Left kidney (tissue), 2 donors: Measurements from ENCODE around the gene MB21D2. TPM values are rescaled to one million over a fixed set of nuclear protein-coding genes. Genes with fewer than 3 reads are reported as not detected.
"Not testable (repeated sequence)": the region's sequence is repeated elsewhere in the genome, so short reads cannot be mapped to it uniquely, and the experiment has no call there.

Experiments used
- DNase-seq: peaks from one replicate; pipeline ENCODE4 v3.0.0-alpha.2; 2013
- polyA plus RNA-seq: library from polyadenylated mRNA; unstranded; fragments of 120-200 nt; gene quantifications from one replicate; pipeline ENCODE4 v1.2.1, GENCODE V29; 2013; ENCODE audit not compliant: insufficient read length

MB21D2 gene
- polyA plus RNA-seq, 1 donor = 16.0 TPM

- DNase-seq = no peak
Observed at GRCh38 chr3:192802957-192803899, 114.4 kb downstream of the MB21D2 start.

GRCh38 chr3:192801985-192802384 lies 115.7 kb downstream of the MB21D2 start:
- no peak for DNase-seq

DNA sequence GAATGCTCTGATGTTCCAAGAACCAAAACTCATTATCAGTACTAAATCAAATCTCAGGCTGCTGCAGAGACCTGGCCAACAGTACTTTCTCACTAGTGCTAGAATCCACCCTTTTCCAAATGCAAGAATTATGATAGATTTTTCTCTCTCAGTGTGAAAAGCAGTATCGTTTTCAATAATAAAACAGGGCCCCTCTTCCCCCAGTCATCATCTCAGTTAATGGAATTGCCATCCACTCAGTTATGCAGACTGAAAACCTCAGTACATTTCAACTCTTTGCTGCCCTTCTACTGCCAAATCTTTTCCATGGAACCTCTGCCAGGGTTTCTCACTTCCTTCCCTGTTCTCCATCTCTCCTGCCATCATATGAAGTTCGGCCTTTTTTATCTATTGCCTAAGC lies 117.9 kb downstream of the MB21D2 start:
- no peak for DNase-seq

GRCh38 chr3:192795021-192795420 lies 122.6 kb downstream of the MB21D2 start:
- no peak for DNase-seq

DNA sequence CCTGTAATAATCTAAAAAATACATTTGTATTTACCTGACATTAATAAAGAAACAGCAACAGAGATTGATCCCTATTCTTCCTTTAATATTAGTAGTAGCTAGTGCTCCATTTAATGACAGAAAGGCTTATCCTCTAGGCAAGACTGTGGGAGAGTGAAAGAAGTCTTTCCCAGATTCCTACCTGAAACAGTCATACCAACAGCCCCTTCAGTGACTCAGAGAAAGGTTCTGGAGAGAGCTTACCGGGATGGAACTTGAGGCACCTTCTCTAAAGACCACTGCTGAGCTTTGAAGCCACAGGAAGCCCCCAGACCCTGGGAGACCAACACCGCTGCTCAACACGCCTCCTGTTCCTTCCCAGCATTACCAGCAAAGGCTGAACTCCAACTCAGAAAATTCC lies 123.4 kb downstream of the MB21D2 start:
- DNase-seq = no peak

- DNase-seq = not testable (repeated sequence)
Observed at GRCh38 chr3:192788816-192789515, 128.7 kb downstream of the MB21D2 start.

GRCh38 chr3:192778508-192778907 lies 139.1 kb downstream of the MB21D2 start:
- no peak for DNase-seq

DNA sequence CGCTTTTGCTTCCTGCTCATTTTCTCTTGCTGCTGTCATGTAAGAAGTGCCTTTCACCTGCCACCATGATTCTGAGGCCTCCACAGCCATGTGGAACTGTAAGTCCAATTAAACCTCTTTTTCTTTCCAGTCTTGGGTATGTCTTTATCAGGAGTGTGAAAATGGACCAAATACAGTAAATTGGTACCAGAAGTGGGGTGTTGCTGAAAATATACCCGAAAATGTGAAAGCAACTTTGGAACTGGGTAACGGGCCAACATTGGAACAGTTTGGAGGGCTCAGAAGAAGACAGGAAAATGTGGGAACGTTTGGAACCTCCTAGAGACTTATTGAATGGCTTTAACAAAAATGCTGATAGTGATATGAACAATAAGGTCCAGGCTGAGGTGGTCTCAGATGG lies 143.3 kb downstream of the MB21D2 start:
- DNase-seq = not testable (repeated sequence)

DNA sequence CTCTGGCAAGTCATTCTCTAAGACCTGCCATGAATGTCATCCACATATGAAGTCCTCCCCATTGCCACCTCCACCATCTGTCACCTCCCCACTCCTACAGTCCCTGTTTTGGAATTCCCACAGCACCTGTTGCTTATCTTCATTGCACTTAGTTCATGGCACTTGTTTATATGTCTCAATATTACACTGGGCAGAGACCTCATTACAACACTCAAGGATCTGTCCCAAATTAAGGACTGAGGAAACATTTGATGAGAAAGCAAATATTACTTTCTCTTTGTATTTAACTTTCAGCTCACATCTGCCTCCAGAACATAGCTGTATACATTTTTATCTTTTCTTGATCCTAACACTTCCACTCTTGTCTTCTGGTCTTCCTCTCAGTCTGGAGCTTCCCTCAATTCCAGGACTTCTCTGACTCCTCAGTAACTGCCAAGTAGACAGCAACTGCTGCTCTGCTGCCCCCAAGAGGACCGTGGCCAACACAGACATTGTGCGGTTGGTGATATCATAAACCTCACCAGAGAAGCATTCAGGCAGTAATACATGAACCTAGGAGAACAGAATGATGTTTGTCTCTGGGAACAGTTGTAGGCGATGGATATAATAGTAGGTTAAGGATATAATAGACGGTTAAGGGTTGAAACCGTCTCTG lies 145.3 kb downstream of the MB21D2 start:
- peak; percentile 11 for DNase-seq

- no peak for DNase-seq
Observed at GRCh38 chr3:192758654-192759053, 159.0 kb downstream of the MB21D2 start.

- no peak for DNase-seq
Observed at GRCh38 chr3:192751148-192751547, 166.5 kb downstream of the MB21D2 start.

- DNase-seq = no peak
Observed at GRCh38 chr3:192750201-192750600, 167.5 kb downstream of the MB21D2 start.

- DNase-seq = no peak
Observed at GRCh38 chr3:192747746-192748145, 169.9 kb downstream of the MB21D2 start.

DNA sequence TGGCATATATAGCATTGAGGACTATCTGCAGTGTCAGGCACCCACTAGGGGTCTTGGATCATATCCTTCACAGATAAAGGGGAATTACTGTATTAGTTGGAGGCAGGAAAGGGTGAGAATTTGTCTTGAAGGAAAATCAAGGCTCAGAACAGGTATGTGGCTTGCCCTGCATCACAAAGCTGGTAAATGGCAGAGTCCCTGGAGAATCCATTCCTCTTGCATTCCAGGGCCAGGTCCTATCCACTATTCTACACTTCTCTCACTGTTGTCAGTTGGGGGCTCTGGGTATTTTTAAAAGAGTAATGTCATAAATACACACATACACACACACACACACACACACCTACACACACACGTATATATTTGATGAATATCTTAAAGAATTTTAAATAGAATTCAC lies 170.5 kb downstream of the MB21D2 start:
- no peak for DNase-seq

Other genes with a start within 250 kb of the MB21D2 start
- gene FGF12, start 190.3 kb downstream of the MB21D2 start, polyA plus RNA-seq = 7.0 TPM